ENCODE results near the gene DEPDC1B.
"Not testable (repeated sequence)": the region's sequence is repeated elsewhere in the genome, so short reads cannot be mapped to it uniquely, and the experiment has no call there.

The DEPDC1B gene

GRCh38 chr5:60699288-60699608 is 718 bp downstream of the DEPDC1B start:
- no peak for DNase-seq (ENCODE audit: low read depth in 2 of 2)

- no peak for DNase-seq (ENCODE audit: low read depth in 2 of 2)
These were observed 1.6 kb downstream of the DEPDC1B start for GRCh38 chr5:60698336-60698735.

GRCh38 chr5:60690326-60690725 is 9.6 kb downstream of the DEPDC1B start:
- DNase-seq (ENCODE audit: low read depth in 2 of 2), result no peak

GRCh38 chr5:60688980-60689379 is 11.0 kb downstream of the DEPDC1B start:
- no peak for DNase-seq (ENCODE audit: low read depth in 2 of 2)

- DNase-seq (ENCODE audit: low read depth in 2 of 2), result no peak
These were observed 11.8 kb downstream of the DEPDC1B start for GRCh38 chr5:60687927-60688720.

GRCh38 chr5:60686157-60686556 is 13.8 kb downstream of the DEPDC1B start:
- no peak for DNase-seq (ENCODE audit: low read depth in 2 of 2)

GRCh38 chr5:60685700-60686099 is 14.3 kb downstream of the DEPDC1B start:
- DNase-seq (ENCODE audit: low read depth in 2 of 2), result no peak

GRCh38 chr5:60685028-60685427 is 14.9 kb downstream of the DEPDC1B start:
- DNase-seq (ENCODE audit: low read depth in 2 of 2), result no peak

- DNase-seq (ENCODE audit: low read depth in 2 of 2), result not testable (repeated sequence)
These were observed 18.0 kb downstream of the DEPDC1B start for GRCh38 chr5:60682007-60682406.

GRCh38 chr5:60679816-60680215 is 20.1 kb downstream of the DEPDC1B start:
- no peak for DNase-seq (ENCODE audit: low read depth in 2 of 2)

- no peak for DNase-seq (ENCODE audit: low read depth in 2 of 2)
These were observed 21.9 kb downstream of the DEPDC1B start for GRCh38 chr5:60677850-60678664.

- no peak for DNase-seq (ENCODE audit: low read depth in 2 of 2)
These were observed 24.7 kb downstream of the DEPDC1B start for GRCh38 chr5:60675286-60675685.

- DNase-seq (ENCODE audit: low read depth in 2 of 2), result no peak
These were observed 25.5 kb downstream of the DEPDC1B start for GRCh38 chr5:60674251-60675069.

GRCh38 chr5:60673334-60673733 is 26.6 kb downstream of the DEPDC1B start:
- DNase-seq (ENCODE audit: low read depth in 2 of 2), result no peak

GRCh38 chr5:60672693-60673264 is 27.2 kb downstream of the DEPDC1B start:
- DNase-seq (ENCODE audit: low read depth in 2 of 2), result no peak

- DNase-seq (ENCODE audit: low read depth in 2 of 2), result no peak
These were observed 27.9 kb downstream of the DEPDC1B start for GRCh38 chr5:60671899-60672692.

- no peak for DNase-seq (ENCODE audit: low read depth in 2 of 2)
These were observed 29.2 kb downstream of the DEPDC1B start for GRCh38 chr5:60670749-60671148.

GRCh38 chr5:60668686-60669304 is 31.2 kb downstream of the DEPDC1B start:
- no peak for DNase-seq (ENCODE audit: low read depth in 2 of 2)

- no peak for DNase-seq (ENCODE audit: low read depth in 2 of 2)
These were observed 47.9 kb downstream of the DEPDC1B start for GRCh38 chr5:60651872-60652620.

All from activated CD4-positive, alpha-beta T cell treated with anti-CD3 and anti-CD28 coated beads for 24 hours (primary cell).